GM19099 (cell line): ENCODE measurements around the gene DNAJC8.

Source experiments
- POLR2A ChIP-seq: IDR thresholded peaks from 3 replicates; pipeline ENCODE4 v1.6.1; 2011; ENCODE audit warnings: low read depth; ENCODE audit not compliant: insufficient read length; ENCODE audit errors: extremely low read depth

The DNAJC8 gene

GRCh38 chr1:28197682-28198415 lies 35.0 kb downstream of the DNAJC8 start:
- no peak for TF ChIP-seq POLR2A

GRCh38 chr1:28196330-28196729 lies 36.5 kb downstream of the DNAJC8 start:
- TF ChIP-seq POLR2A, result no peak

GRCh38 chr1:28195780-28196179 lies 37.0 kb downstream of the DNAJC8 start:
- no peak for TF ChIP-seq POLR2A

- no peak for TF ChIP-seq POLR2A
Measured at GRCh38 chr1:28194326-28195035, 38.3 kb downstream of the DNAJC8 start.

GRCh38 chr1:28193701-28194161 lies 39.1 kb downstream of the DNAJC8 start:
- no peak for TF ChIP-seq POLR2A

GRCh38 chr1:28190996-28191645 lies 41.7 kb downstream of the DNAJC8 start:
- no peak for TF ChIP-seq POLR2A

- no peak for TF ChIP-seq POLR2A
Measured at GRCh38 chr1:28190337-28190979, 42.4 kb downstream of the DNAJC8 start.

- TF ChIP-seq POLR2A, result no peak
Measured at GRCh38 chr1:28185071-28185470, 47.8 kb downstream of the DNAJC8 start.

- no peak for TF ChIP-seq POLR2A
Measured at GRCh38 chr1:28180306-28181305, 52.2 kb downstream of the DNAJC8 start.

- no peak for TF ChIP-seq POLR2A
Measured at GRCh38 chr1:28178690-28179485, 53.9 kb downstream of the DNAJC8 start.

- TF ChIP-seq POLR2A, result peak; percentile 63
Measured at GRCh38 chr1:28176492-28177470, 56.0 kb downstream of the DNAJC8 start, which contains the start of gene PTAFR. TSS of gene PTAFR (minus strand) at chr1:28176690. CDS start at chr1:28151021, 25,669 bp downstream.

- no peak for TF ChIP-seq POLR2A
Measured at GRCh38 chr1:28175955-28176485, 56.8 kb downstream of the DNAJC8 start.
